Neural cell (in vitro differentiated cells): ENCODE data around the gene HDAC11. TPM values are rescaled to one million over a fixed set of nuclear protein-coding genes. Genes with fewer than 3 reads are reported as not detected.
A peak's percentile ranks its signal among the peaks of the same experiment; 100 is the strongest.

Experiments used
- H2AFZ ChIP-seq: fragments of 200-600, 300-800 bp; sonication (generic), shearing (Covaris generic); 2 replicates; pipeline ENCODE4 v1.6.0; 2014; ENCODE audit warnings: low read depth, mild to moderate bottlenecking, antibody characterized with exemption, low read length, moderate library complexity
- H3F3A ChIP-seq: fragments of 200-600 bp; shearing (Covaris generic); 2 replicates; pipeline ENCODE4 v1.6.1; 2016; ENCODE audit warnings: mild to moderate bottlenecking, moderate library complexity, mixed read lengths, antibody characterized with exemption, low read length; ENCODE audit not compliant: insufficient read depth, poor library complexity, severe bottlenecking
- H3K27ac ChIP-seq: fragments of 200-600, 300-800 bp; sonication (generic), shearing (Covaris generic); 2 replicates; pipeline ENCODE4 v1.5.1; 2014; ENCODE audit warnings: mild to moderate bottlenecking, low read length, moderate library complexity
- H3K27me3 ChIP-seq: fragments of 300-800, 200-600 bp; sonication (generic), shearing (Covaris generic); 2 replicates; pipeline ENCODE4 v1.6.0; 2014; ENCODE audit warnings: mild to moderate bottlenecking, low read depth, low read length, moderate library complexity; ENCODE audit not compliant: insufficient read depth
- H3K36me3 ChIP-seq: fragments of 300-800, 200-600 bp; sonication (generic), shearing (Covaris generic); 2 replicates; pipeline ENCODE4 v1.5.1; 2014; ENCODE audit warnings: mild to moderate bottlenecking, antibody characterized with exemption, low read length, moderate library complexity; ENCODE audit not compliant: insufficient read depth
- H3K4me2 ChIP-seq: fragments of 300-800, 200-600 bp; sonication (generic), shearing (Covaris generic); 2 replicates; pipeline ENCODE4 v1.6.0; 2014; ENCODE audit warnings: mild to moderate bottlenecking, low read length
- H3K4me3 ChIP-seq: fragments of 300-800, 200-600 bp; sonication (generic), shearing (Covaris generic); 2 replicates; pipeline ENCODE4 v1.5.1; 2014; ENCODE audit warnings: mild to moderate bottlenecking, low read length, moderate library complexity
- H3K79me2 ChIP-seq: fragments of 200-600 bp; shearing (Covaris generic); replicated peaks from 2 replicates; pipeline ENCODE4 v1.6.0; 2014; ENCODE audit warnings: mild to moderate bottlenecking, low read length, moderate library complexity; ENCODE audit not compliant: insufficient read depth
- H3K9ac ChIP-seq: fragments of 300-800, 200-600 bp; sonication (generic), shearing (Covaris generic); 2 replicates; pipeline ENCODE4 v1.6.1; 2016; ENCODE audit warnings: mild to moderate bottlenecking, low read length, mixed read lengths
- H3K9me2 ChIP-seq: fragments of 200-600 bp; shearing (Covaris generic); 2 replicates; pipeline ENCODE4 v1.6.1; 2016; ENCODE audit warnings: mild to moderate bottlenecking, low read length, mixed read lengths; ENCODE audit not compliant: insufficient read depth
- H3K9me3 ChIP-seq: fragments of 200-600, 300-800 bp; sonication (generic), shearing (Covaris generic); 2 replicates; pipeline ENCODE4 v1.6.1; 2016; ENCODE audit warnings: mild to moderate bottlenecking, mixed run types, low read length, moderate library complexity, mixed read lengths
- H4K20me1 ChIP-seq: fragments of 200-600 bp; shearing (Covaris generic); 2 replicates; pipeline ENCODE4 v1.6.1; 2016; ENCODE audit warnings: mild to moderate bottlenecking, mixed run types; ENCODE audit not compliant: insufficient read depth
- EP300 ChIP-seq: fragments of 450-650 bp; conservative IDR thresholded peaks from 2 replicates; pipeline ENCODE4 v1.6.1; 2014; ENCODE audit warnings: antibody characterized with exemption, mild to moderate bottlenecking, moderate library complexity; ENCODE audit not compliant: poor library complexity, severe bottlenecking
- MXI1 ChIP-seq: fragments of 450-650 bp; conservative IDR thresholded peaks from 2 replicates; pipeline ENCODE4 v1.6.1; 2014; ENCODE audit warnings: antibody characterized with exemption, mild to moderate bottlenecking; ENCODE audit not compliant: poor library complexity, severe bottlenecking
- POLR2AphosphoS5 ChIP-seq: IDR thresholded peaks from 2 replicates; pipeline ENCODE4 v1.6.1; 2012
- RAD21 ChIP-seq: fragments of 450-650 bp; conservative IDR thresholded peaks from 2 replicates; pipeline ENCODE4 v1.6.1; 2014; ENCODE audit warnings: antibody characterized with exemption, mild to moderate bottlenecking, moderate library complexity
- SMC3 ChIP-seq: fragments of 450-650 bp; conservative IDR thresholded peaks from 2 replicates; pipeline ENCODE4 v1.6.1; 2014; ENCODE audit warnings: antibody characterized with exemption, mild to moderate bottlenecking, moderate library complexity; ENCODE audit not compliant: poor library complexity
- TAF1 ChIP-seq: IDR thresholded peaks from 2 replicates; pipeline ENCODE4 v1.6.1; 2012; ENCODE audit warnings: low read depth
- polyA plus RNA-seq: library from polyadenylated mRNA; depleted of rRNA; stranded (reverse); fragments of >200 nt; gene quantifications from 2 replicates; pipeline ENCODE4 v1.2.3, GENCODE V29; 2014
- TF ChIP-seq, protein P1 (sequence below): fragments of 450-650 bp; IDR thresholded peaks from 2 replicates; pipeline ENCODE4 v1.5.1; 2014; ENCODE audit warnings: antibody characterized with exemption, mild to moderate bottlenecking, moderate library complexity; ENCODE audit not compliant: poor library complexity, severe bottlenecking
- TF ChIP-seq, protein P2 (sequence below): IDR thresholded peaks from 2 replicates; pipeline ENCODE4 v1.6.1; 2012; ENCODE audit warnings: borderline replicate concordance

The HDAC11 gene
- polyA plus RNA-seq, 1 donor from 2014 or later: 14.8 TPM

DNA sequence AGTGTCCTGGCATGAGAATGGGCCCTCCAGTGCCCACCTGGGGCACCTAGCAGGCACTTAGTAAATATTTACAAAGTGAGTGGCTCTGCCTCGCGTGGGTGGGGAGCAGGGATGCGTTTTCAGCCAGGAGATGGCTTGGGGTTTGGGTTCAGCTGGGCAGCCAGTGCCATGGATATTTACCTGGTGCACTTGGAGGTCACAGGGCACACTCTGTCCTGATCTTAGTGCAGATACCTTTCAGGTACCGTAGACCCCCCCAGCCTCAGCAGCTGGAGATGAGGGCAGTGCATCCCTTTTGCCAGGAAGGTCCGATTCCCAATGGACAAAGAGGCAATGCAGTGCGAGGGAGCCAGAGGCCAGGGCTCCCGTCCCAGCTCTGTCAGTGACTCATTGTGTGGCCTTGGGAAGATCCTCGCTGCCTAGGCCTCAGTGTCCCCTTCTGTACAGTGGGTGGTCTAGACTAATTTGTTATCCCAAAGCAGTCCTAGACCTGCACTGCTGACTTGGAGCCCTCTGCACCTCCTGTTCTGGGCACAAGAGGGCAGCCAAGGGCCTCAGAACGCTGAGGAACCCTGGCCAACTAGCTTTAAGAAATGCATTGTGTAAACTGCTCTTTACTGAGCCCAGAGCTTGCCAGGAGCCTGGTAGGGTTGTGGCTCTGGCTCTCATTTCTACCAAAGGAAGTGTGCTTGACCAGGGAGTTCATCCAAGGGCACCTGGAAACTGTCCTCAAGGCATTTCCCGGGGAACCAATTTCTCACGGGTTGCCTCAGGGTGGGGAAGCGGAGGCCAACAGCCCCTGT lies 16.0 kb downstream of the HDAC11 start:
- Histone ChIP-seq H3F3A (no peaks in the 10 kb centered on the region), H3K36me3 (no peaks in the 10 kb centered on the region), H3K4me3 (no peak overlapping the region), H3K9me2 (no peaks in the 10 kb centered on the region), H3K27ac (no peak overlapping the region), H4K20me1 (no peaks in the 10 kb centered on the region), H2AFZ (no peak overlapping the region), H3K27me3 (no peaks in the 10 kb centered on the region), H3K9me3 (no peaks in the 10 kb centered on the region), H3K79me2 (no peaks in the 10 kb centered on the region), H3K9ac (no peak overlapping the region), H3K4me2 (no peak overlapping the region)
- TF ChIP-seq, protein P1, sequence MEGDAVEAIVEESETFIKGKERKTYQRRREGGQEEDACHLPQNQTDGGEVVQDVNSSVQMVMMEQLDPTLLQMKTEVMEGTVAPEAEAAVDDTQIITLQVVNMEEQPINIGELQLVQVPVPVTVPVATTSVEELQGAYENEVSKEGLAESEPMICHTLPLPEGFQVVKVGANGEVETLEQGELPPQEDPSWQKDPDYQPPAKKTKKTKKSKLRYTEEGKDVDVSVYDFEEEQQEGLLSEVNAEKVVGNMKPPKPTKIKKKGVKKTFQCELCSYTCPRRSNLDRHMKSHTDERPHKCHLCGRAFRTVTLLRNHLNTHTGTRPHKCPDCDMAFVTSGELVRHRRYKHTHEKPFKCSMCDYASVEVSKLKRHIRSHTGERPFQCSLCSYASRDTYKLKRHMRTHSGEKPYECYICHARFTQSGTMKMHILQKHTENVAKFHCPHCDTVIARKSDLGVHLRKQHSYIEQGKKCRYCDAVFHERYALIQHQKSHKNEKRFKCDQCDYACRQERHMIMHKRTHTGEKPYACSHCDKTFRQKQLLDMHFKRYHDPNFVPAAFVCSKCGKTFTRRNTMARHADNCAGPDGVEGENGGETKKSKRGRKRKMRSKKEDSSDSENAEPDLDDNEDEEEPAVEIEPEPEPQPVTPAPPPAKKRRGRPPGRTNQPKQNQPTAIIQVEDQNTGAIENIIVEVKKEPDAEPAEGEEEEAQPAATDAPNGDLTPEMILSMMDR: peak; percentile 95
- peak; percentile 97 for TF ChIP-seq SMC3
- TF ChIP-seq TAF1: no peak
- TF ChIP-seq RAD21: peak; percentile 95

DNA sequence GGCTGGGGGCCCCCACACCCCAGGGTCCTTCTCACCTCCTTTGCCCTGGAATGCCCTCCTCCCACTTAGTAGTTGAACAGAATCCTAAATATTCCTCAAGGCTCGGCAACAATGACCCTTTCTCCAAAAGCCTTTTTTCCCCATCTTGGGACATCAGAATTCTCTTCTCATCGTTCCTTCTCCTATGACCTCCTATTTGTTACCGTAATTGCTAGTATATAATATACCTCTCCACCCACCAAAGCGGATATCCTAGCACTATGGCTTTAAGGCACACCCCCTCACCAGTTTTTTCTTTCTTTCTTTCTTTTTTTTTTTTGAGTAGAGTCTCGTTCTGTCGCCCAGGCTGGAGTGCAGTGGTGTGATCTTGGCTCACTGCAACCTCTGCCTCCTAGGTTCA lies 16.8 kb downstream of the HDAC11 start:
- H2AFZ ChIP-seq: no peak overlapping the region
- no peaks in the 10 kb centered on the region for H3K9me2 ChIP-seq
- H3K9ac ChIP-seq: no peak overlapping the region
- no peaks in the 10 kb centered on the region for H4K20me1 ChIP-seq
- no peaks in the 10 kb centered on the region for H3F3A ChIP-seq
- H3K9me3 ChIP-seq: no peaks in the 10 kb centered on the region
- no peak overlapping the region for H3K4me3 ChIP-seq
- H3K36me3 ChIP-seq: no peaks in the 10 kb centered on the region
- no peaks in the 10 kb centered on the region for H3K79me2 ChIP-seq
- H3K27me3 ChIP-seq: no peaks in the 10 kb centered on the region
- H3K27ac ChIP-seq: no peak overlapping the region
- H3K4me2 ChIP-seq: no peak overlapping the region
- no peak for TF ChIP-seq SMC3
- no peak for TF ChIP-seq POLR2AphosphoS5
- TF ChIP-seq, protein P1: no peak
- no peak for TF ChIP-seq TAF1
- no peak for TF ChIP-seq EP300
- TF ChIP-seq RAD21: no peak
- TF ChIP-seq, protein P2, sequence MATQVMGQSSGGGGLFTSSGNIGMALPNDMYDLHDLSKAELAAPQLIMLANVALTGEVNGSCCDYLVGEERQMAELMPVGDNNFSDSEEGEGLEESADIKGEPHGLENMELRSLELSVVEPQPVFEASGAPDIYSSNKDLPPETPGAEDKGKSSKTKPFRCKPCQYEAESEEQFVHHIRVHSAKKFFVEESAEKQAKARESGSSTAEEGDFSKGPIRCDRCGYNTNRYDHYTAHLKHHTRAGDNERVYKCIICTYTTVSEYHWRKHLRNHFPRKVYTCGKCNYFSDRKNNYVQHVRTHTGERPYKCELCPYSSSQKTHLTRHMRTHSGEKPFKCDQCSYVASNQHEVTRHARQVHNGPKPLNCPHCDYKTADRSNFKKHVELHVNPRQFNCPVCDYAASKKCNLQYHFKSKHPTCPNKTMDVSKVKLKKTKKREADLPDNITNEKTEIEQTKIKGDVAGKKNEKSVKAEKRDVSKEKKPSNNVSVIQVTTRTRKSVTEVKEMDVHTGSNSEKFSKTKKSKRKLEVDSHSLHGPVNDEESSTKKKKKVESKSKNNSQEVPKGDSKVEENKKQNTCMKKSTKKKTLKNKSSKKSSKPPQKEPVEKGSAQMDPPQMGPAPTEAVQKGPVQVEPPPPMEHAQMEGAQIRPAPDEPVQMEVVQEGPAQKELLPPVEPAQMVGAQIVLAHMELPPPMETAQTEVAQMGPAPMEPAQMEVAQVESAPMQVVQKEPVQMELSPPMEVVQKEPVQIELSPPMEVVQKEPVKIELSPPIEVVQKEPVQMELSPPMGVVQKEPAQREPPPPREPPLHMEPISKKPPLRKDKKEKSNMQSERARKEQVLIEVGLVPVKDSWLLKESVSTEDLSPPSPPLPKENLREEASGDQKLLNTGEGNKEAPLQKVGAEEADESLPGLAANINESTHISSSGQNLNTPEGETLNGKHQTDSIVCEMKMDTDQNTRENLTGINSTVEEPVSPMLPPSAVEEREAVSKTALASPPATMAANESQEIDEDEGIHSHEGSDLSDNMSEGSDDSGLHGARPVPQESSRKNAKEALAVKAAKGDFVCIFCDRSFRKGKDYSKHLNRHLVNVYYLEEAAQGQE: no peak
- TF ChIP-seq MXI1: no peak
